ENCODE results near the gene TIGD6.

GRCh38 chr5:150013931-150014330 is 13.5 kb upstream of the TIGD6 start:
- no peak for TF ChIP-seq CTCF (conservative IDR thresholded peaks at IDR 0.05; ENCODE audit: low read length)
- no peak for TF ChIP-seq EZH2phosphoT487 (IDR thresholded peaks at IDR 0.05; ENCODE audit: borderline replicate concordance)

All from Loucy (cell line).